Fibroblast of mammary gland (primary cell): ENCODE data around the gene CCSER1.
"Not testable (repeated sequence)": the region's sequence is repeated elsewhere in the genome, so short reads cannot be mapped to it uniquely, and the experiment has no call there.

Experiments
- DNase-seq: peaks from one replicate; pipeline ENCODE4 v3.0.0-alpha.2; 2010; ENCODE audit warnings: low read depth
- H3K4me3 ChIP-seq: 2 replicates; pipeline ENCODE4 v1.5.1; 2011; ENCODE audit warnings: low read depth, mild to moderate bottlenecking, low read length, moderate library complexity; ENCODE audit not compliant: control insufficient read depth
- CTCF ChIP-seq: conservative IDR thresholded peaks from 2 replicates; pipeline ENCODE4 v1.5.1; 2011; ENCODE audit warnings: low read depth, low read length, inconsistent platforms; ENCODE audit not compliant: control insufficient read depth, insufficient read depth

CCSER1 gene

GRCh38 chr4:90281541-90282355 lies 154.6 kb downstream of the CCSER1 start:
- DNase-seq, result no peak

GRCh38 chr4:90290345-90290744 lies 163.2 kb downstream of the CCSER1 start:
- DNase-seq, result no peak
- no peak for TF ChIP-seq CTCF
- H3K4me3 ChIP-seq, result no peak overlapping the region

More at GRCh38 chr4:90281541-90282355, 154.6 kb downstream of the CCSER1 start:
- H3K4me3 ChIP-seq, result no peak overlapping the region
- TF ChIP-seq CTCF, result no peak

- no peak for DNase-seq
- H3K4me3 ChIP-seq, result no peak overlapping the region
- TF ChIP-seq CTCF, result no peak
Observed at GRCh38 chr4:90292438-90292837, 165.2 kb downstream of the CCSER1 start.

GRCh38 chr4:90293320-90293719 lies 166.1 kb downstream of the CCSER1 start:
- peak; percentile 32 for DNase-seq
- TF ChIP-seq CTCF, result peak; percentile 47
- no peak overlapping the region for H3K4me3 ChIP-seq

- H3K4me3 ChIP-seq, result no peak overlapping the region
- no peak for DNase-seq
- no peak for TF ChIP-seq CTCF
Observed at GRCh38 chr4:90299373-90299772, 172.2 kb downstream of the CCSER1 start.

GRCh38 chr4:90306810-90307209 lies 179.6 kb downstream of the CCSER1 start:
- no peak for TF ChIP-seq CTCF
- H3K4me3 ChIP-seq, result no peak overlapping the region
- no peak for DNase-seq

- not testable (repeated sequence) for H3K4me3 ChIP-seq
- DNase-seq, result peak; percentile 79
Observed at GRCh38 chr4:90317140-90317539, 189.9 kb downstream of the CCSER1 start.
